HepG2 (cell line): ENCODE measurements around the gene RBMS2. TPM values are rescaled to one million over a fixed set of nuclear protein-coding genes. Genes with fewer than 3 reads are reported as not detected.

ENCODE experiments used
- ATAC-seq: fragments of 200-7000 bp; cut with Tn5 transposase; 3 replicates; pipeline ENCODE4 v1.9.1; 2020; ENCODE audit warnings: mild to moderate bottlenecking, moderate library complexity
- BruUV-seq: library from RNA; stranded (reverse); fragments of 400-500 nt; replicated peaks from 2 replicates; lab custom pipeline; 2021; lab: Mats Ljungman, UMichigan
- CTCF ChIA-PET: fragments of 300-600 bp; formaldehyde crosslinking; extraction: SDS; loops from one replicate; lab custom pipeline; 2021; ENCODE audit warnings: low total read pairs, inconsistent platforms, low intra/inter-chr PET ratio; lab: Yijun Ruan, JAX
- POLR2A ChIA-PET: fragments of 350-600 bp; sonication (Branson Sonifier 250); formaldehyde crosslinking; loops from one replicate; lab custom pipeline; 2020; ENCODE audit warnings: antibody characterized with exemption, inconsistent platforms; lab: Yijun Ruan, JAX
- DNase-seq: peaks from one replicate; pipeline ENCODE4 v3.0.0-alpha.2; 2015; ENCODE audit warnings: low spot score
- FAIRE-seq: peaks from 3 replicates; lab custom pipeline; 2011; peaks lifted over from hg19 to GRCh38; lab: Jason Lieb, UNC
- H2AFZ ChIP-seq: one replicate; pipeline ENCODE4 v1.6.1; 2011; ENCODE audit warnings: low read length, inconsistent platforms
- H3K27ac ChIP-seq: fragments of 300-600 bp; 3 replicates; pipeline ENCODE4 v1.8.0; 2011; ENCODE audit warnings: mixed run types, mild to moderate bottlenecking, mixed read lengths, low read length, inconsistent platforms; ENCODE audit not compliant: insufficient read depth; ENCODE audit errors: extremely low read length
- H3K27me3 ChIP-seq, 2 experiments: fragments of 200-600 bp in 1 of 2; 2 replicates in 1 of 2; 3 replicates in 1 of 2; pipeline versions ENCODE4 v1.6.0 to v1.8.0; 2011; ENCODE audit warnings: low read length in 2 of 2, mild to moderate bottlenecking in 2 of 2, moderate library complexity in 2 of 2, inconsistent platforms in 1 of 2; ENCODE audit not compliant: insufficient read depth in 2 of 2, control insufficient read depth in 1 of 2
- H3K36me3 ChIP-seq, 2 experiments: fragments of 200-600 bp in 1 of 2; replicated peaks in 1 of 2; 2 replicates in 1 of 2; 3 replicates in 1 of 2; pipeline versions ENCODE4 v1.5.1 to v1.8.0; 2011; ENCODE audit warnings: low read length in 2 of 2, inconsistent platforms in 1 of 2; ENCODE audit not compliant: insufficient read depth in 2 of 2, control insufficient read depth in 1 of 2
- H3K4me1 ChIP-seq: 2 replicates; pipeline ENCODE4 v1.5.1; 2012; ENCODE audit warnings: low read length, inconsistent platforms; ENCODE audit not compliant: insufficient read depth
- H3K4me2 ChIP-seq: 2 replicates; pipeline ENCODE4 v1.6.0; 2011; ENCODE audit warnings: low read depth, low read length, inconsistent platforms
- H3K4me3 ChIP-seq, 3 experiments: fragments of 200-600 bp in 1 of 3; sonication (generic), shearing (Covaris generic) in 1 of 3; replicated peaks in 1 of 3; 2 replicates each; pipeline ENCODE4 v1.5.1; 2011 to 2016; ENCODE audit warnings: low read length in 3 of 3, inconsistent platforms in 2 of 3, low read depth in 2 of 3, mild to moderate bottlenecking in 2 of 3, control low read depth in 1 of 3, mixed read lengths in 1 of 3; ENCODE audit not compliant: insufficient read depth in 1 of 3
- H3K79me2 ChIP-seq: one replicate; pipeline ENCODE4 v1.6.1; 2011; ENCODE audit warnings: low read length, inconsistent platforms; ENCODE audit not compliant: insufficient read depth
- H3K9ac ChIP-seq: 2 replicates; pipeline ENCODE4 v1.6.0; 2011; ENCODE audit warnings: mild to moderate bottlenecking, low read depth, low read length, inconsistent platforms; ENCODE audit not compliant: insufficient read depth
- H3K9me3 ChIP-seq: 2 replicates; pipeline ENCODE4 v1.5.1; 2012; ENCODE audit warnings: mild to moderate bottlenecking, low read length
- H4K20me1 ChIP-seq: 2 replicates; pipeline ENCODE4 v1.6.0; 2011; ENCODE audit warnings: inconsistent platforms, mild to moderate bottlenecking, low read length, moderate library complexity; ENCODE audit not compliant: insufficient read depth
- ATF7-NPFF ChIP-seq: sonication (generic); formaldehyde crosslinking; IDR thresholded peaks from 2 replicates; pipeline ENCODE4 v1.8.1; 2023; ENCODE audit warnings: mild to moderate bottlenecking, low read depth, missing genetic modification reagents, moderate library complexity
- GABPA ChIP-seq, 2 experiments: IDR thresholded peaks; 2 replicates each; pipeline ENCODE4 v1.6.1; 2011 to 2016; ENCODE audit warnings: low read depth in 2 of 2, low read length in 1 of 2, missing biosample characterization in 1 of 2, missing genetic modification characterization in 1 of 2
- HHEX ChIP-seq: IDR thresholded peaks from 2 replicates; pipeline ENCODE4 v1.6.1; 2016; ENCODE audit warnings: control low read depth
- HMGA1 ChIP-seq: sonication (generic); formaldehyde crosslinking; conservative IDR thresholded peaks from 2 replicates; pipeline ENCODE4 v1.4.0; 2020; ENCODE audit warnings: missing genetic modification reagents
- MEIS2 ChIP-seq: sonication (generic); formaldehyde crosslinking; IDR thresholded peaks from 2 replicates; pipeline ENCODE4 v1.9.0; 2021; ENCODE audit warnings: mild to moderate bottlenecking, missing genetic modification reagents
- PCBP2 ChIP-seq: fragments of 200-400 bp; formaldehyde crosslinking; optimal IDR thresholded peaks from 2 replicates; pipeline ENCODE3; 2018; ENCODE audit warnings: low read length, low read depth; ENCODE audit not compliant: poor library complexity, severe bottlenecking
- ZNF180 ChIP-seq: sonication (generic); formaldehyde crosslinking; IDR thresholded peaks from 2 replicates; pipeline ENCODE4 v1.4.0; 2020; ENCODE audit warnings: low read depth, missing genetic modification reagents, borderline replicate concordance
- ZNF264 ChIP-seq: sonication (generic); formaldehyde crosslinking; IDR thresholded peaks from 2 replicates; pipeline ENCODE4 v1.4.0; 2020; ENCODE audit warnings: missing genetic modification reagents
- ZSCAN22 ChIP-seq: sonication (generic); formaldehyde crosslinking; IDR thresholded peaks from 2 replicates; pipeline ENCODE4 v1.4.0; 2020; ENCODE audit warnings: mild to moderate bottlenecking, missing genetic modification reagents
- WGBS: methylation state at CpG from one replicate; pipeline ENCODE4 v1.1.6; 2017; ENCODE audit warnings: low lambda C conversion rate; 5-methylcytosine and 5-hydroxymethylcytosine counted together
- in situ Hi-C: cut with HindIII; loops from 2 replicates; pipeline ENCODE4 v1.10.0; 2017; ENCODE audit warnings: low pct_unique_long_range_greater_than_20kb; ENCODE audit not compliant: extremely low pct_ligation_motif_present
- intact Hi-C: fragments of 100-400 bp; cut with micrococcal nuclease; formaldehyde crosslinking; loops from one replicate; pipeline ENCODE4 v1.10.0; 2022; ENCODE audit not compliant: unreplicated experiment
- polyA plus RNA-seq, 8 experiments: library from polyadenylated mRNA; depleted of rRNA in 3 of 8; stranded (reverse) in 7 of 8; unstranded in 1 of 8; fragments of >200 nt; fragmentation: Illumina TruSeq in 4 of 8; extraction: Trizol in 4 of 8; gene quantifications; 2 replicates each; pipeline versions ENCODE4 v1.2.1 to v1.2.3, GENCODE V29; 2011 to 2016; ENCODE audit warnings: low read depth in 4 of 8, missing spikeins in 1 of 8, mixed read lengths in 1 of 8; ENCODE audit not compliant: insufficient read depth in 1 of 8
- total RNA-seq, 5 experiments: library from RNA; depleted of rRNA; stranded (reverse); fragments of >200 nt; fragmentation: Illumina TruSeq; extraction: Trizol; gene quantifications; 2 replicates each; pipeline ENCODE4 v1.2.3, GENCODE V29; 2016; ENCODE audit warnings: low read depth in 1 of 5
- TF ChIP-seq, protein P1 (sequence below): sonication (generic); formaldehyde crosslinking; IDR thresholded peaks from 2 replicates; pipeline ENCODE4 v1.4.0; 2020; ENCODE audit warnings: low read depth, missing genetic modification reagents
- TF ChIP-seq, protein P2 (sequence below): sonication (generic); formaldehyde crosslinking; IDR thresholded peaks from 2 replicates; pipeline ENCODE4 v1.4.0; 2020; ENCODE audit warnings: mild to moderate bottlenecking, missing genetic modification reagents
- TF ChIP-seq, protein P3 (sequence below): sonication (generic); formaldehyde crosslinking; IDR thresholded peaks from 2 replicates; pipeline ENCODE4 v1.8.1; 2022; ENCODE audit warnings: mild to moderate bottlenecking, missing genetic modification reagents

RBMS2 gene
- total and polyA plus RNA-seq, 2 of the 13 experiments (the other 11 are each of a cell fraction or from before 2014, with no cell fraction given), result 0.53 to 7.4 TPM

DNA sequence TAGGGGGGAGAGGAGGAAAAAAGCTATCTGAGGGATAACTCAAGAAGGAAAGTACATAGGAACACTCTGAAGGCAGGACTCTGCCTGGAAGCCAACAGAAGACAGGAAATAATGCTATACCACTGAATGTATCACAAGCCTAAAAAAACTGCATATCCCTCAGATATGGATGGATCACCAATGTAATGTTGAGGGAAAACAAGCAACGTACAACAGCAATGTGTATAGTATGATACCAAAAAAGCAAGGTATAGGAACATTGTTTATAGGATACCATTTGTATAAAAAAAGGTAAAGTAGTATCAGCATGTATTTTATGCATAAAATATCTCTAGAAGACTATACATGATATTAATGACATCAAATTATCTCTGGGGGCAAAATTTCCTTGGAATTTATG, 37.1 kb upstream of the RBMS2 start:
- H3K4me3 ChIP-seq, result no peak overlapping the region
- H3K79me2 ChIP-seq, result no peaks in the 10 kb centered on the region
- TF ChIP-seq PCBP2 (no peak), ATF7-NPFF (no peak), HHEX (CRISPR knock-in tag) (no peak), ZSCAN22 (CRISPR knock-in tag) (no peak), HMGA1 (CRISPR knock-in tag) (no peak), ZNF264 (CRISPR knock-in tag) (no peak), ZNF180 (no peak), GABPA (IDR thresholded peaks at IDR 0.05; ENCODE audit: low read depth, low read length) (no peak), GABPA (CRISPR knock-in tag; IDR thresholded peaks at IDR 0.05; ENCODE audit: low read depth) (no peak), MEIS2 (CRISPR knock-in tag) (no peak)
- TF ChIP-seq, protein P1, sequence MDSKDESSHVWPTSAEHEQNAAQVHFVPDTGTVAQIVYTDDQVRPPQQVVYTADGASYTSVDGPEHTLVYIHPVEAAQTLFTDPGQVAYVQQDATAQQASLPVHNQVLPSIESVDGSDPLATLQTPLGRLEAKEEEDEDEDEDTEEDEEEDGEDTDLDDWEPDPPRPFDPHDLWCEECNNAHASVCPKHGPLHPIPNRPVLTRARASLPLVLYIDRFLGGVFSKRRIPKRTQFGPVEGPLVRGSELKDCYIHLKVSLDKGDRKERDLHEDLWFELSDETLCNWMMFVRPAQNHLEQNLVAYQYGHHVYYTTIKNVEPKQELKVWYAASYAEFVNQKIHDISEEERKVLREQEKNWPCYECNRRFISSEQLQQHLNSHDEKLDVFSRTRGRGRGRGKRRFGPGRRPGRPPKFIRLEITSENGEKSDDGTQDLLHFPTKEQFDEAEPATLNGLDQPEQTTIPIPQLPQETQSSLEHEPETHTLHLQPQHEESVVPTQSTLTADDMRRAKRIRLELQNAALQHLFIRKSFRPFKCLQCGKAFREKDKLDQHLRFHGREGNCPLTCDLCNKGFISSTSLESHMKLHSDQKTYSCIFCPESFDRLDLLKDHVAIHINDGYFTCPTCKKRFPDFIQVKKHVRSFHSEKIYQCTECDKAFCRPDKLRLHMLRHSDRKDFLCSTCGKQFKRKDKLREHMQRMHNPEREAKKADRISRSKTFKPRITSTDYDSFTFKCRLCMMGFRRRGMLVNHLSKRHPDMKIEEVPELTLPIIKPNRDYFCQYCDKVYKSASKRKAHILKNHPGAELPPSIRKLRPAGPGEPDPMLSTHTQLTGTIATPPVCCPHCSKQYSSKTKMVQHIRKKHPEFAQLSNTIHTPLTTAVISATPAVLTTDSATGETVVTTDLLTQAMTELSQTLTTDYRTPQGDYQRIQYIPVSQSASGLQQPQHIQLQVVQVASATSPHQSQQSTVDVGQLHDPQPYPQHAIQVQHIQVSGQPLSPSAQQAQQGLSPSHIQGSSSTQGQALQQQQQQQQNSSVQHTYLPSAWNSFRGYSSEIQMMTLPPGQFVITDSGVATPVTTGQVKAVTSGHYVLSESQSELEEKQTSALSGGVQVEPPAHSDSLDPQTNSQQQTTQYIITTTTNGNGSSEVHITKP (CRISPR knock-in tag), result no peak
- TF ChIP-seq, protein P2, sequence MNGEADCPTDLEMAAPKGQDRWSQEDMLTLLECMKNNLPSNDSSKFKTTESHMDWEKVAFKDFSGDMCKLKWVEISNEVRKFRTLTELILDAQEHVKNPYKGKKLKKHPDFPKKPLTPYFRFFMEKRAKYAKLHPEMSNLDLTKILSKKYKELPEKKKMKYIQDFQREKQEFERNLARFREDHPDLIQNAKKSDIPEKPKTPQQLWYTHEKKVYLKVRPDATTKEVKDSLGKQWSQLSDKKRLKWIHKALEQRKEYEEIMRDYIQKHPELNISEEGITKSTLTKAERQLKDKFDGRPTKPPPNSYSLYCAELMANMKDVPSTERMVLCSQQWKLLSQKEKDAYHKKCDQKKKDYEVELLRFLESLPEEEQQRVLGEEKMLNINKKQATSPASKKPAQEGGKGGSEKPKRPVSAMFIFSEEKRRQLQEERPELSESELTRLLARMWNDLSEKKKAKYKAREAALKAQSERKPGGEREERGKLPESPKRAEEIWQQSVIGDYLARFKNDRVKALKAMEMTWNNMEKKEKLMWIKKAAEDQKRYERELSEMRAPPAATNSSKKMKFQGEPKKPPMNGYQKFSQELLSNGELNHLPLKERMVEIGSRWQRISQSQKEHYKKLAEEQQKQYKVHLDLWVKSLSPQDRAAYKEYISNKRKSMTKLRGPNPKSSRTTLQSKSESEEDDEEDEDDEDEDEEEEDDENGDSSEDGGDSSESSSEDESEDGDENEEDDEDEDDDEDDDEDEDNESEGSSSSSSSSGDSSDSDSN (CRISPR knock-in tag), result no peak
- TF ChIP-seq, protein P3, sequence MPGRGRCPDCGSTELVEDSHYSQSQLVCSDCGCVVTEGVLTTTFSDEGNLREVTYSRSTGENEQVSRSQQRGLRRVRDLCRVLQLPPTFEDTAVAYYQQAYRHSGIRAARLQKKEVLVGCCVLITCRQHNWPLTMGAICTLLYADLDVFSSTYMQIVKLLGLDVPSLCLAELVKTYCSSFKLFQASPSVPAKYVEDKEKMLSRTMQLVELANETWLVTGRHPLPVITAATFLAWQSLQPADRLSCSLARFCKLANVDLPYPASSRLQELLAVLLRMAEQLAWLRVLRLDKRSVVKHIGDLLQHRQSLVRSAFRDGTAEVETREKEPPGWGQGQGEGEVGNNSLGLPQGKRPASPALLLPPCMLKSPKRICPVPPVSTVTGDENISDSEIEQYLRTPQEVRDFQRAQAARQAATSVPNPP (CRISPR knock-in tag), result no peak
- H3K9ac ChIP-seq, result no peak overlapping the region
- H3K27ac ChIP-seq, result no peak overlapping the region
- no peak for FAIRE-seq
- H3K9me3 ChIP-seq, result no peaks in the 10 kb centered on the region
- POLR2A ChIA-PET, result interaction anchor here (0.6 kb wide), 1 partner anchor 12 kb away, joined by 3 read pairs; no protein-coding TSS in a partner anchor
- CTCF ChIA-PET, result no interaction called here
- no peak overlapping the region for H2AFZ ChIP-seq
- H3K36me3 ChIP-seq, result no peaks in the 10 kb centered on the region
- H3K27me3 ChIP-seq, result no peaks in the 10 kb centered on the region
- DNase-seq, result no peak
- BruUV-seq, result no TSS peak
- ATAC-seq, result no peak
- intact Hi-C loops (no loop called here), in situ Hi-C loops (no loop called here)
- H4K20me1 ChIP-seq, result no peaks in the 10 kb centered on the region
- WGBS, result 98% methylated on average over 1 of the region's 1 CpG
- no peak overlapping the region for H3K4me2 ChIP-seq
- H3K4me1 ChIP-seq, result peaks cover 23% of the 10 kb centered on the region
